IMR-90 (cell line): ENCODE measurements around the gene PDXK. TPM values are rescaled to one million over a fixed set of nuclear protein-coding genes. Genes with fewer than 3 reads are reported as not detected.

Experiments used
- ATAC-seq: fragments of 200-7000 bp; cut with Tn5 transposase; 2 replicates; pipeline ENCODE4 v1.9.1; 2020; ENCODE audit warnings: low read depth, mild to moderate bottlenecking, moderate library complexity
- BruUV-seq: library from RNA; stranded (reverse); fragments of 400-500 nt; replicated peaks from 2 replicates; lab custom pipeline; 2021; lab: Mats Ljungman, UMichigan
- CTCF ChIA-PET: fragments of 300-600 bp; formaldehyde crosslinking; extraction: SDS; loops from one replicate; lab custom pipeline; 2021; ENCODE audit warnings: antibody characterized with exemption; lab: Yijun Ruan, JAX
- POLR2A ChIA-PET: fragments of 300-600 bp; sonication (Branson Sonifier 250); formaldehyde crosslinking; loops from one replicate; lab custom pipeline; 2022; ENCODE audit warnings: antibody characterized with exemption; ENCODE audit not compliant: unreplicated experiment; lab: Charles Lee
- DNase-seq: peaks from one replicate; pipeline ENCODE4 v3.0.0; 2013
- H2AFZ ChIP-seq: replicated peaks from 2 replicates; pipeline ENCODE3; 2013; ENCODE audit warnings: low read length, mild to moderate bottlenecking; ENCODE audit not compliant: poor library complexity
- H2AK5ac ChIP-seq: 2 replicates; pipeline ENCODE4 v1.6.1; 2013; ENCODE audit warnings: low read depth, low read length, inconsistent platforms
- H2AK9ac ChIP-seq: replicated peaks from 2 replicates; pipeline ENCODE3; 2013; ENCODE audit warnings: mild to moderate bottlenecking, low read depth, low read length, moderate library complexity; ENCODE audit not compliant: poor library complexity
- H2BK120ac ChIP-seq: 2 replicates; pipeline ENCODE4 v1.6.1; 2013; ENCODE audit warnings: low read depth, low read length, inconsistent platforms
- H2BK15ac ChIP-seq: 3 replicates; pipeline ENCODE4 v1.6.1; 2013; ENCODE audit warnings: low read depth, low read length, inconsistent platforms
- H2BK20ac ChIP-seq: 2 replicates; pipeline ENCODE4 v1.6.1; 2013; ENCODE audit warnings: low read depth, mild to moderate bottlenecking, inconsistent platforms, low read length, moderate library complexity
- H2BK5ac ChIP-seq: 2 replicates; pipeline ENCODE4 v1.6.1; 2013; ENCODE audit warnings: mild to moderate bottlenecking, low read depth, low read length, inconsistent platforms; ENCODE audit not compliant: poor library complexity, severe bottlenecking
- H3K14ac ChIP-seq: replicated peaks from 2 replicates; pipeline ENCODE4 v1.6.1; 2013; ENCODE audit warnings: low read depth, low read length, inconsistent platforms
- H3K18ac ChIP-seq: 2 replicates; pipeline ENCODE4 v1.6.1; 2013; ENCODE audit warnings: low read depth, low read length, control low read depth
- H3K23ac ChIP-seq: 2 replicates; pipeline ENCODE4 v1.6.1; 2013; ENCODE audit warnings: low read depth, low read length, inconsistent platforms
- H3K27ac ChIP-seq: 2 replicates; pipeline ENCODE4 v1.5.1; 2013; ENCODE audit warnings: mild to moderate bottlenecking, control low read depth, low read length; ENCODE audit not compliant: insufficient read depth
- H3K27me3 ChIP-seq: 2 replicates; pipeline ENCODE4 v1.6.1; 2013; ENCODE audit warnings: low read length; ENCODE audit not compliant: control insufficient read depth, insufficient read depth
- H3K36me3 ChIP-seq: 2 replicates; pipeline ENCODE4 v1.6.1; 2013; ENCODE audit warnings: low read length, mixed read lengths; ENCODE audit not compliant: control insufficient read depth, insufficient read depth
- H3K4ac ChIP-seq: 2 replicates; pipeline ENCODE4 v1.6.1; 2013; ENCODE audit warnings: low read depth, low read length, inconsistent platforms
- H3K4me1 ChIP-seq: 2 replicates; pipeline ENCODE4 v1.6.1; 2013; ENCODE audit warnings: low read length, mixed read lengths; ENCODE audit not compliant: control insufficient read depth, insufficient read depth
- H3K4me2 ChIP-seq: 2 replicates; pipeline ENCODE4 v1.6.1; 2013; ENCODE audit warnings: low read depth, mild to moderate bottlenecking, control low read depth, low read length, moderate library complexity
- H3K4me3 ChIP-seq: 2 replicates; pipeline ENCODE4 v1.5.1; 2013; ENCODE audit warnings: low read depth, mild to moderate bottlenecking, control low read depth, low read length, moderate library complexity; ENCODE audit not compliant: insufficient read depth
- H3K56ac ChIP-seq: 2 replicates; pipeline ENCODE4 v1.6.1; 2013; ENCODE audit warnings: low read length, inconsistent platforms; ENCODE audit not compliant: insufficient read depth; ENCODE audit errors: extremely low read depth
- H3K79me1 ChIP-seq, 2 experiments: 2 replicates each; pipeline ENCODE4 v1.6.1; 2013; ENCODE audit warnings: low read length in 2 of 2, inconsistent platforms in 1 of 2, low read depth in 1 of 2
- H3K9ac ChIP-seq: 2 replicates; pipeline ENCODE4 v1.6.1; 2013; ENCODE audit warnings: low read depth, low read length, control low read depth
- H3K9me1 ChIP-seq: 2 replicates; pipeline ENCODE4 v1.6.1; 2013; ENCODE audit warnings: low read length, inconsistent platforms; ENCODE audit not compliant: insufficient read depth
- H3K9me3 ChIP-seq: 2 replicates; pipeline ENCODE4 v1.6.1; 2013; ENCODE audit warnings: low read length; ENCODE audit not compliant: control insufficient read depth, insufficient read depth
- H4K20me1 ChIP-seq: 2 replicates; pipeline ENCODE4 v1.6.1; 2013; ENCODE audit warnings: low read length, inconsistent platforms; ENCODE audit not compliant: insufficient read depth
- H4K5ac ChIP-seq: 2 replicates; pipeline ENCODE4 v1.6.1; 2013; ENCODE audit warnings: mild to moderate bottlenecking, low read depth, low read length, control low read depth
- H4K8ac ChIP-seq, 2 experiments: 2 replicates each; pipeline ENCODE4 v1.6.1; 2013; ENCODE audit warnings: low read depth in 2 of 2, low read length in 2 of 2, control low read depth in 1 of 2, inconsistent platforms in 1 of 2
- H4K91ac ChIP-seq: 2 replicates; pipeline ENCODE4 v1.6.1; 2013; ENCODE audit warnings: low read depth, low read length, inconsistent platforms; ENCODE audit not compliant: insufficient read depth
- BHLHE40 ChIP-seq: fragments of 150-350 bp; IDR thresholded peaks from 2 replicates; pipeline ENCODE4 v1.6.1; 2016; ENCODE audit warnings: mild to moderate bottlenecking, low read depth, low read length
- CHD1 ChIP-seq: IDR thresholded peaks from 2 replicates; pipeline ENCODE4 v1.6.1; 2012; ENCODE audit warnings: low read depth, low read length, improper control_type of control experiment
- FOS ChIP-seq: fragments of 150-350 bp; IDR thresholded peaks from 2 replicates; pipeline ENCODE4 v1.6.1; 2016; ENCODE audit warnings: low read depth, low read length
- MAFK ChIP-seq: IDR thresholded peaks from 2 replicates; pipeline ENCODE4 v1.6.1; 2012; ENCODE audit warnings: low read depth, low read length, improper control_type of control experiment
- NFE2L2 ChIP-seq: fragments of 150-350 bp; IDR thresholded peaks from 2 replicates; pipeline ENCODE4 v1.6.1; 2016; ENCODE audit warnings: low read depth, mild to moderate bottlenecking, low read length
- POLR2A ChIP-seq: IDR thresholded peaks from 2 replicates; pipeline ENCODE4 v1.6.1; 2012; ENCODE audit warnings: mild to moderate bottlenecking, low read depth, low read length
- RAD21 ChIP-seq: IDR thresholded peaks from 2 replicates; pipeline ENCODE4 v1.6.1; 2012; ENCODE audit warnings: low read length, improper control_type of control experiment
- SMC3 ChIP-seq: fragments of 150-350 bp; IDR thresholded peaks from 2 replicates; pipeline ENCODE4 v1.6.1; 2016; ENCODE audit warnings: low read depth, mild to moderate bottlenecking, antibody characterized with exemption, low read length, moderate library complexity
- WGBS, 2 experiments: methylation state at CpG; one replicate each; pipeline versions ENCODE4 v1.1.5 to v1.1.7; 2013; ENCODE audit warnings: missing lambda C conversion rate in 2 of 2; ENCODE audit not compliant: insufficient read length in 1 of 2; ENCODE audit errors: extremely low coverage in 2 of 2; 5-methylcytosine and 5-hydroxymethylcytosine counted together
- dilution Hi-C: fragments of 300-500 bp; cut with HindIII; formaldehyde crosslinking; loops from one replicate; pipeline ENCODE4 v1.14.3; 2018; ENCODE audit warnings: low sequenced_read_pairs; ENCODE audit not compliant: unreplicated experiment
- in situ Hi-C: fragments of 300-500 bp; cut with MboI; formaldehyde crosslinking; loops from 3 replicates; pipeline ENCODE4 v1.14.3; 2019; ENCODE audit warnings: low sequenced_read_pairs, inconsistent platforms, mixed read lengths
- intact Hi-C: fragments of 100-400 bp; cut with micrococcal nuclease; formaldehyde crosslinking; loops from 2 replicates; pipeline ENCODE4 v1.10.0; 2022
- polyA plus RNA-seq, 3 experiments: library from polyadenylated mRNA; depleted of rRNA; stranded (reverse); fragments of >200 nt; gene quantifications; 2 replicates each; pipeline ENCODE4 v1.2.3, GENCODE V29; 2012; ENCODE audit warnings: low replicate concordance in 1 of 3
- total RNA-seq: library from RNA; depleted of rRNA; stranded (reverse); fragments of >200 nt; gene quantifications from 2 replicates; pipeline ENCODE4 v1.2.3, GENCODE V29; 2012
- TF ChIP-seq, protein P1 (sequence below): fragments of 150-350 bp; IDR thresholded peaks from 2 replicates; pipeline ENCODE4 v1.6.1; 2016; ENCODE audit warnings: low read depth, mild to moderate bottlenecking, low read length, moderate library complexity, borderline replicate concordance

Gene PDXK
- total and polyA plus RNA-seq, 2 of the 4 experiments (the other 2 are of a cell fraction), result 155 to 312 TPM

DNA sequence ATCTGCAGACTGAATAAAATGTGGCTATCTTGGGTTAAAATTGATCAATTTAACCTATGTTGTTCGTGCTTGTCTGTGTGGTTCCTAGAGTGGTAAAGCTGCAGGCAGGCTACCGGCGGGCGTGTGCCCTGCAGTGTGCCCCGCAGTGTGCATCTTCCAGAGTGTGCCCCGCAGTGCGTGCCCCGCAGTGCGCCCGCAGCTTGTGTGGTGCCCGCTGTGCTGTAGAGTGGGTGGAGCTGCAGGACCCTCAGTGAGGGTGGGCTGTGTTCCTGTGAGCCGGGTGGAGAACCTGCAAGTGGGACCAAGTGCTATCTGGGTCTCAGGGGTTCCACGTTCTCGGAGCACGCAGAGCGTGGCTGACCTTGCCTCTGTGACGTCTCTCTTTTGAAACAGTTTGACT is 81.2 kb downstream of the PDXK start:
- CTCF ChIA-PET, result no interaction called here
- Histone ChIP-seq H3K9me1 (no peaks in the 10 kb centered on the region), H3K27me3 (no peaks in the 10 kb centered on the region), H3K14ac (no peak overlapping the region), H4K20me1 (peaks cover 5% of the 10 kb centered on the region), H3K23ac (no peak overlapping the region), H4K91ac (no peak overlapping the region), H2AFZ (no peak overlapping the region), H2BK20ac (no peak overlapping the region), H2BK5ac (no peak overlapping the region), H3K4ac (no peak overlapping the region), H3K36me3 (peaks cover 78% of the 10 kb centered on the region), H3K9ac (no peak overlapping the region), H3K27ac (no peak overlapping the region), H2BK15ac (no peak overlapping the region), H2BK120ac (no peak overlapping the region), H3K18ac (no peak overlapping the region), H3K79me1 (peaks cover 6 to 7% of the 10 kb centered on the region in 2 experiments; a peak in 2 of 4 replicates), H3K9me3 (no peaks in the 10 kb centered on the region), H3K56ac (no peak overlapping the region), H3K4me1 (no peaks in the 10 kb centered on the region), H2AK9ac (peak overlapping the region; percentile 65), H4K5ac (no peak overlapping the region), H3K4me3 (no peak overlapping the region), H4K8ac (no peak overlapping the region), H3K4me2 (no peak overlapping the region), H2AK5ac (no peak overlapping the region)
- in situ Hi-C loops (no loop called here), dilution Hi-C loops (no loop called here), intact Hi-C loops (no loop called here)
- BruUV-seq, result no TSS peak
- POLR2A ChIA-PET, result no interaction called here
- WGBS, 2 experiments, result 93% methylated on average over 7 of the region's 17 CpGs; no CpG with 5 or more reads in 1 of the 2 experiments
- no peak for ATAC-seq
- DNase-seq, result no peak
- TF ChIP-seq NFE2L2, result no peak
- no peak for TF ChIP-seq FOS
- TF ChIP-seq POLR2A, result no peak
- TF ChIP-seq MAFK, result no peak
- TF ChIP-seq RAD21, result no peak
- TF ChIP-seq, protein P1, sequence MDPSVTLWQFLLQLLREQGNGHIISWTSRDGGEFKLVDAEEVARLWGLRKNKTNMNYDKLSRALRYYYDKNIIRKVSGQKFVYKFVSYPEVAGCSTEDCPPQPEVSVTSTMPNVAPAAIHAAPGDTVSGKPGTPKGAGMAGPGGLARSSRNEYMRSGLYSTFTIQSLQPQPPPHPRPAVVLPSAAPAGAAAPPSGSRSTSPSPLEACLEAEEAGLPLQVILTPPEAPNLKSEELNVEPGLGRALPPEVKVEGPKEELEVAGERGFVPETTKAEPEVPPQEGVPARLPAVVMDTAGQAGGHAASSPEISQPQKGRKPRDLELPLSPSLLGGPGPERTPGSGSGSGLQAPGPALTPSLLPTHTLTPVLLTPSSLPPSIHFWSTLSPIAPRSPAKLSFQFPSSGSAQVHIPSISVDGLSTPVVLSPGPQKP, result no peak
- TF ChIP-seq CHD1, result no peak
- no peak for TF ChIP-seq BHLHE40
- no peak for TF ChIP-seq SMC3
